ENCODE measurements around the gene ZBTB12.

The ZBTB12 gene, protein sequence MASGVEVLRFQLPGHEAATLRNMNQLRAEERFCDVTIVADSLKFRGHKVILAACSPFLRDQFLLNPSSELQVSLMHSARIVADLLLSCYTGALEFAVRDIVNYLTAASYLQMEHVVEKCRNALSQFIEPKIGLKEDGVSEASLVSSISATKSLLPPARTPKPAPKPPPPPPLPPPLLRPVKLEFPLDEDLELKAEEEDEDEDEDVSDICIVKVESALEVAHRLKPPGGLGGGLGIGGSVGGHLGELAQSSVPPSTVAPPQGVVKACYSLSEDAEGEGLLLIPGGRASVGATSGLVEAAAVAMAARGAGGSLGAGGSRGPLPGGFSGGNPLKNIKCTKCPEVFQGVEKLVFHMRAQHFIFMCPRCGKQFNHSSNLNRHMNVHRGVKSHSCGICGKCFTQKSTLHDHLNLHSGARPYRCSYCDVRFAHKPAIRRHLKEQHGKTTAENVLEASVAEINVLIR

GRCh38 chr6:31901953-31902643 lies at the start of gene ZBTB12:
ZBTB12 (minus strand) TSS chr6:31902086; CDS start chr6:31901305, 781 bp downstream.
- peaks cover 5% of the 10 kb centered on the region for H3K36me3 Mint-ChIP-seq (ENCODE audit: low read depth)
- peaks cover 20% of the 10 kb centered on the region for H3K4me1 Mint-ChIP-seq (ENCODE audit: low read depth)
- peak; percentile 92 for DNase-seq (ENCODE audit: low spot score)
- peak within 1 kb of the TSS; percentile 86 for H3K4me3 Mint-ChIP-seq
- H3K9me3 Mint-ChIP-seq: no peaks in the 10 kb centered on the region
- no peaks in the 10 kb centered on the region for H3K27me3 Mint-ChIP-seq (ENCODE audit: low read depth)
- peak within 1 kb of the TSS; percentile 82 for H3K27ac Mint-ChIP-seq

DNA sequence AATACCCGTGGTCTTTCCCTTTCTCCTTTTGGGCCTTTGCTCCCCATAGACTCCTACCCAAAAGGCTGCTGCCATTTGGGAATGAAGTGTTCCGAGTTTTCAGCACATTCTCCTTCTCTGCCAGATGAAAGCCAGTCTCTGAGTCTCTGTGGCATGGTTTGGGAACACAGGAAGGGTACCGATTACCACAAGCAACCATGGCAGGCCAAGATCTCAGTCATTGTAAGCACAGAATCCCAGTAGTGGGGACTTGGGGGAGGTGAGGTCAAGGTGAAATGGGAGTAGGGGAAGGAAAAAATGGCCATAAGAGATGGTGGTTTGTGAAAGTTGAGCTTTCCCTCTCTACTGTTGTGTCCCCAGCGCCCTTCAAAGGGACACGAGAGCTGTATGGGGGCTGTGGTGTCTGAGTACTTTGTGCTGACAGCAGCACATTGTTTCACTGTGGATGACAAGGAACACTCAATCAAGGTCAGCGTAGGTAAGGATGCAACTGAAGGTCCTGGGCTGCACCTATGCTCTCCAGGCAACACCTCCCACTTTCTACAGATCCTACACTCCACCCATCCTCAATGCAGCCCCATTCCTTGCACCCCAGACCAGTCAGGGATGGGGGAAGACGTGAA lies 48.2 kb upstream of the ZBTB12 start:
- H3K27ac Mint-ChIP-seq: no peak overlapping the region

DNA sequence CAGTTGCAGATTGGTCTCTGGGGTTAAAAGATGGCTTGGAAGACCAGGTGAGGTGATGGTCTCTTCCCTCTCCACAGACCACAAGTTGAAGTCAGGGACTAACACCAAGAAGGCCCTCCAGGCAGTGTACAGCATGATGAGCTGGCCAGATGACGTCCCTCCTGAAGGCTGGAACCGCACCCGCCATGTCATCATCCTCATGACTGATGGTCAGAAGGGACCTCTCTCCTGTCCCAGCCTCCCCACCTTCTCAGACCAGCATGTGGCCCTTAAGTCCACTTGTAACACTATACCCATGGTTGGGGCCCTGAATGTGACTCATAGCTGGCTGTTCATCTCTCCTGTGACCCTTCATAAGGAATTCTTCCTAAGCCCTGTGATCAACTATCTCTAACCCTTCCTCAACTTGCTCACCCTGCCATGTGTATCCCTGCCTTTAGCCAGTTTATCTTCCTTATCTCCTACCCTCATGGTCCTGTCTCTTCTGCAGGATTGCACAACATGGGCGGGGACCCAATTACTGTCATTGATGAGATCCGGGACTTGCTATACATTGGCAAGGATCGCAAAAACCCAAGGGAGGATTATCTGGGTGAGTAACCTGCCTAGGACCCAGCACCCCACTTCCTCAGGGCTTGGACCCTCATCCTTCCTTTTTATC lies 47.0 kb upstream of the ZBTB12 start:
- Mint-ChIP-seq H3K27ac (no peak overlapping the region), H3K36me3 (ENCODE audit: low read depth) (peaks cover 12% of the 10 kb centered on the region), H3K4me1 (ENCODE audit: low read depth) (no peaks in the 10 kb centered on the region), H3K4me3 (no peak overlapping the region), H3K27me3 (ENCODE audit: low read depth) (no peaks in the 10 kb centered on the region), H3K9me3 (no peaks in the 10 kb centered on the region)
- no peak for DNase-seq (ENCODE audit: low spot score)

More for the DNA sequence above, 48.2 kb upstream of the ZBTB12 start:
- Mint-ChIP-seq H3K36me3 (ENCODE audit: low read depth) (peaks cover 22% of the 10 kb centered on the region), H3K9me3 (no peaks in the 10 kb centered on the region), H3K4me1 (ENCODE audit: low read depth) (no peaks in the 10 kb centered on the region), H3K4me3 (no peak overlapping the region), H3K27me3 (ENCODE audit: low read depth) (no peaks in the 10 kb centered on the region)
- no peak for DNase-seq (ENCODE audit: low spot score)

DNA sequence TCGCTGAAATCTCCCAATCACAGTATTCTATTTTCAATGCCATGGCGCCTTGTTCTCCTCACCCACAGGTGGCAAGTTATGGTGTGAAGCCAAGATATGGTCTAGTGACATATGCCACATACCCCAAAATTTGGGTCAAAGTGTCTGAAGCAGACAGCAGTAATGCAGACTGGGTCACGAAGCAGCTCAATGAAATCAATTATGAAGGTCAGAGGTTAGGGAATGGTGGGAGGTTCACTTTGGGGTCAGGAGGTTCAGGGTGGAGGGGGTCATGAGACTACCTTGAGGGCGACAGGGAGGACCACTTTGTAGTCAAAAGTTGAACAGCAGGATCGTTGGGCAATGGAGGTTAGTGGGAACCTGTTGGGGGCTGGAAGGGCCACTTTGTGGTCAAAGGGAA lies 46.4 kb upstream of the ZBTB12 start:
- no peaks in the 10 kb centered on the region for H3K4me1 Mint-ChIP-seq (ENCODE audit: low read depth)
- no peaks in the 10 kb centered on the region for H3K27me3 Mint-ChIP-seq (ENCODE audit: low read depth)
- DNase-seq (ENCODE audit: low spot score): no peak
- H3K27ac Mint-ChIP-seq: no peak overlapping the region
- peaks cover 6% of the 10 kb centered on the region for H3K36me3 Mint-ChIP-seq (ENCODE audit: low read depth)
- H3K4me3 Mint-ChIP-seq: no peak overlapping the region
- no peaks in the 10 kb centered on the region for H3K9me3 Mint-ChIP-seq

DNA sequence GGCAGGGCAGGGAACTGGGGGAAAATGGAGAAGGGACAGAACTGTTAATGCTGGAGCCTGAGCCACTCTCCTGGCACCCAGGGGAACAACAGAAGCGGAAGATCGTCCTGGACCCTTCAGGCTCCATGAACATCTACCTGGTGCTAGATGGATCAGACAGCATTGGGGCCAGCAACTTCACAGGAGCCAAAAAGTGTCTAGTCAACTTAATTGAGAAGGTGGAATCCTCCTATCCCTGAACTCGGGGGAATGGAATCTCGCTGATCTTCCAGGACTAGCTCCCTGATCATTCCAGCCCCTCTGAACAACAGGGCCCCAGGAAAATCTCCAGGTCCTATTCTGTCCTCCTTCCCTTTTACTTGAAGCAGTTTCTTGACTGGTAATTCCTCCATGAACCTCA lies 46.0 kb upstream of the ZBTB12 start:
- H3K4me1 Mint-ChIP-seq (ENCODE audit: low read depth): no peaks in the 10 kb centered on the region
- no peaks in the 10 kb centered on the region for H3K27me3 Mint-ChIP-seq (ENCODE audit: low read depth)
- no peak overlapping the region for H3K27ac Mint-ChIP-seq
- no peak overlapping the region for H3K4me3 Mint-ChIP-seq
- H3K9me3 Mint-ChIP-seq: no peaks in the 10 kb centered on the region
- peaks cover 3% of the 10 kb centered on the region for H3K36me3 Mint-ChIP-seq (ENCODE audit: low read depth)
- DNase-seq (ENCODE audit: low spot score): no peak

GRCh38 chr6:31947070-31947675 lies 45.3 kb upstream of the ZBTB12 start:
- Mint-ChIP-seq H3K36me3 (ENCODE audit: low read depth) (no peaks in the 10 kb centered on the region), H3K9me3 (no peaks in the 10 kb centered on the region), H3K27me3 (ENCODE audit: low read depth) (no peaks in the 10 kb centered on the region), H3K27ac (no peak overlapping the region), H3K4me3 (no peak overlapping the region), H3K4me1 (ENCODE audit: low read depth) (no peaks in the 10 kb centered on the region)
- no peak for DNase-seq (ENCODE audit: low spot score)

DNA sequence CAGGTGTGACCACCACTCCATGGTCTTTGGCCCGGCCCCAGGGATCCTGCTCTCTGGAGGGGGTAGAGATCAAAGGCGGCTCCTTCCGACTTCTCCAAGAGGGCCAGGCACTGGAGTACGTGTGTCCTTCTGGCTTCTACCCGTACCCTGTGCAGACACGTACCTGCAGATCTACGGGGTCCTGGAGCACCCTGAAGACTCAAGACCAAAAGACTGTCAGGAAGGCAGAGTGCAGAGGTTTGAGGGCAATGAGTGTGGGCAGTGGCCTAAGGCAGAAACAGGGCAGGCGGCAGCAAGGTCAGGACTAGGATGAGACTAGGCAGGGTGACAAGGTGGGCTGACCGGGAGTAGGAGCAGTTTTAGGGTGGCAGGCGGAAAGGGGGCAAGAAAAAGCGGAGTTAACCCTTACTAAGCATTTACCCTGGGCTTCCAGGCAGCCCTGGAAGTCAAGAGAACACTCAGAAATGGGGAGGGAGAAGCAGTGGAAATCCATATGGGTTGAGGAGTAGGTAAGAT lies 44.5 kb upstream of the ZBTB12 start:
- no peaks in the 10 kb centered on the region for H3K36me3 Mint-ChIP-seq (ENCODE audit: low read depth)
- DNase-seq (ENCODE audit: low spot score): no peak
- H3K27ac Mint-ChIP-seq: no peak overlapping the region
- no peak overlapping the region for H3K4me3 Mint-ChIP-seq
- H3K27me3 Mint-ChIP-seq (ENCODE audit: low read depth): no peaks in the 10 kb centered on the region
- no peaks in the 10 kb centered on the region for H3K9me3 Mint-ChIP-seq
- H3K4me1 Mint-ChIP-seq (ENCODE audit: low read depth): no peaks in the 10 kb centered on the region

GRCh38 chr6:31945507-31946369 lies 43.9 kb upstream of the ZBTB12 start, which contains the start of gene CFB:
CFB (plus strand) TSS chr6:31946095; CDS start chr6:31946222, 127 bp downstream.
- Mint-ChIP-seq H3K4me1 (ENCODE audit: low read depth) (no peaks in the 10 kb centered on the region), H3K27ac (no peak within 1 kb of the TSS), H3K27me3 (ENCODE audit: low read depth) (no peaks in the 10 kb centered on the region), H3K4me3 (no peak within 1 kb of the TSS), H3K9me3 (no peaks in the 10 kb centered on the region), H3K36me3 (ENCODE audit: low read depth) (no peaks in the 10 kb centered on the region)
- DNase-seq (ENCODE audit: low spot score): no peak

DNA sequence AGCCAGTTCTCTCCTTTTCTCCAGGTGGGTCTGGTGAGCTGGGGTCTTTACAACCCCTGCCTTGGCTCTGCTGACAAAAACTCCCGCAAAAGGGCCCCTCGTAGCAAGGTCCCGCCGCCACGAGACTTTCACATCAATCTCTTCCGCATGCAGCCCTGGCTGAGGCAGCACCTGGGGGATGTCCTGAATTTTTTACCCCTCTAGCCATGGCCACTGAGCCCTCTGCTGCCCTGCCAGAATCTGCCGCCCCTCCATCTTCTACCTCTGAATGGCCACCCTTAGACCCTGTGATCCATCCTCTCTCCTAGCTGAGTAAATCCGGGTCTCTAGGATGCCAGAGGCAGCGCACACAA lies 43.2 kb upstream of the ZBTB12 start:
- Mint-ChIP-seq H3K27ac (no peak overlapping the region), H3K36me3 (ENCODE audit: low read depth) (no peaks in the 10 kb centered on the region), H3K27me3 (ENCODE audit: low read depth) (no peaks in the 10 kb centered on the region), H3K4me1 (ENCODE audit: low read depth) (no peaks in the 10 kb centered on the region), H3K9me3 (no peaks in the 10 kb centered on the region), H3K4me3 (no peak overlapping the region)
- no peak for DNase-seq (ENCODE audit: low spot score)

- Mint-ChIP-seq H3K27me3 (ENCODE audit: low read depth) (no peaks in the 10 kb centered on the region), H3K36me3 (ENCODE audit: low read depth) (no peaks in the 10 kb centered on the region), H3K9me3 (no peaks in the 10 kb centered on the region), H3K4me1 (ENCODE audit: low read depth) (no peaks in the 10 kb centered on the region), H3K4me3 (no peak overlapping the region), H3K27ac (no peak overlapping the region)
- no peak for DNase-seq (ENCODE audit: low spot score)
These were observed 41.9 kb upstream of the ZBTB12 start for GRCh38 chr6:31943742-31944141.

DNA sequence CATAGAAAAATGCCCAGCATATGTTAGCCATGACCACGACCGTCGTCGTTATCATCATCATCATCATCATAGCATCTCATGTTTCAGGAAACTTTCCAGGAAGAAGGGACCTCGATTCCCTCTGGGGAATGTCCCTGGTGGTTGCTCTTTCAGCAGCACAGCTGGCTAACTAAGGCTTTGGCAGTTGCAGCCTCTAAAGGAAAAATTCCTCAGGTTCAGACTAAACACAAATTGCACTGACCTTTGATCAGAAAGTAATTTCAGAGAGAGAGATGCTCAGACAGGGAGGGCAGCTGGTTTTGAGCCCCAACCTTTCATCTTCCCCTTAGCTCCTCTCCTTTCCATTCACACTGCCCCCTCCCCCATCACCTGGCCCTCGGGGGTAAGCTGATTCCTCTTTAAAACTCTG lies 38.4 kb upstream of the ZBTB12 start:
- H3K27me3 Mint-ChIP-seq (ENCODE audit: low read depth): no peaks in the 10 kb centered on the region

DNA sequence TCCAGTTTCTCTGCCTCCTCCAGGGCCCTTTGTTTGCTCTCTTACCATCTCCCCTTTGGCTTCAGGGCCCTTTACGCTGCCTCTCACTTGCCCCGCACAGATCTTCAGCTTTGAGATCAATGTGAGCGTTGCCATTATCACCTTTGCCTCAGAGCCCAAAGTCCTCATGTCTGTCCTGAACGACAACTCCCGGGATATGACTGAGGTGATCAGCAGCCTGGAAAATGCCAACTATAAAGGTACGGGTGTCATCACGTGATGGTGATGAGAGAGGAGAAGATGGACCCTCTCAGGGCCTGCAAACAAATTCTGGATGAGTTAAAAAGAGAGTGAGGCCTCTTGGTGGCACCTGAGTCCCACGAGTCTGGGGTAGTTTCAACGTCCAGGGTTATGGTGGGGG lies 33.9 kb upstream of the ZBTB12 start:
- Mint-ChIP-seq H3K27me3 (ENCODE audit: low read depth) (peaks cover 2% of the 10 kb centered on the region), H3K4me1 (ENCODE audit: low read depth) (no peaks in the 10 kb centered on the region), H3K4me3 (no peak overlapping the region), H3K36me3 (ENCODE audit: low read depth) (no peaks in the 10 kb centered on the region), H3K9me3 (no peaks in the 10 kb centered on the region), H3K27ac (no peak overlapping the region)
- DNase-seq (ENCODE audit: low spot score): no peak

More for the DNA sequence above, 38.4 kb upstream of the ZBTB12 start:
- no peak overlapping the region for H3K4me3 Mint-ChIP-seq
- DNase-seq (ENCODE audit: low spot score): no peak
- H3K9me3 Mint-ChIP-seq: no peaks in the 10 kb centered on the region
- no peaks in the 10 kb centered on the region for H3K4me1 Mint-ChIP-seq (ENCODE audit: low read depth)
- H3K36me3 Mint-ChIP-seq (ENCODE audit: low read depth): no peaks in the 10 kb centered on the region
- H3K27ac Mint-ChIP-seq: no peak overlapping the region

DNA sequence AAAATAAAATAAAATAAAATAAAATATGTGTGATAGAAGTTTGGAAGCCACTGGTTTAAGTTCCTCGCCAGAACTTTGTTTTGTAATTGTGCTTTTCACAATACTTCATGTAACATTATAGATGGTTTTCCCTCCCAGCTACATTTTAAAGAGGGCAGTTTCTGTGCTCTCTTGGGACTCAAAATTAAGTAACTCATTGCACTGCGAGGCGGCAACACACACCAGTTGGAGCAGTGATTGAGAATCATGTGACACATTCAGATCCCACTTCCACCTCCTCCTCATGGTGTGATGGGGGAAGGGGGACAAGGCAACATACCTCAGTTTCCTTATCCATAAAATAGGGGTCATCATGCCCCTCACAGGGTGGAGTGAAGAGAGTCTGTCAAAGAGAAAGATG lies 33.1 kb upstream of the ZBTB12 start:
- no peak for DNase-seq (ENCODE audit: low spot score)
- Mint-ChIP-seq H3K4me1 (ENCODE audit: low read depth) (no peaks in the 10 kb centered on the region), H3K36me3 (ENCODE audit: low read depth) (no peaks in the 10 kb centered on the region), H3K9me3 (no peaks in the 10 kb centered on the region), H3K4me3 (no peak overlapping the region), H3K27ac (no peak overlapping the region), H3K27me3 (ENCODE audit: low read depth) (peaks cover 2% of the 10 kb centered on the region)

Data from T-helper 2 cell treated with Interferon-gamma antibody and Interleukin-4, amounts not matched to agents 5 μg/mL and 100 μg/mL, for 36 hours (primary cell).